H1 (cell line): ENCODE data around the gene ACSF2.

Source experiments
- CHD1 ChIP-seq: IDR thresholded peaks from 2 replicates; pipeline ENCODE4 v1.6.1; 2012; ENCODE audit warnings: low read depth, low read length, improper control_type of control experiment
- TBP ChIP-seq: IDR thresholded peaks from 2 replicates; pipeline ENCODE4 v1.6.1; 2011; ENCODE audit warnings: low read depth, low read length, improper control_type of control experiment
- TF ChIP-seq, protein P1 (sequence below): IDR thresholded peaks from 2 replicates; pipeline ENCODE4 v1.6.1; 2012; ENCODE audit warnings: inconsistent platforms
- TF ChIP-seq, protein P2 (sequence below), 3 experiments: IDR thresholded peaks; 1 replicate in 2 of 3; 2 replicates in 1 of 3; pipeline versions ENCODE4 v1.5.1 to v1.6.1; 2011; ENCODE audit warnings: low read length in 3 of 3, mild to moderate bottlenecking in 3 of 3, inconsistent platforms in 2 of 3, low read depth in 1 of 3, moderate library complexity in 1 of 3; ENCODE audit not compliant: insufficient read depth in 1 of 3; ENCODE audit errors: control extremely low read depth in 1 of 3

DNA sequence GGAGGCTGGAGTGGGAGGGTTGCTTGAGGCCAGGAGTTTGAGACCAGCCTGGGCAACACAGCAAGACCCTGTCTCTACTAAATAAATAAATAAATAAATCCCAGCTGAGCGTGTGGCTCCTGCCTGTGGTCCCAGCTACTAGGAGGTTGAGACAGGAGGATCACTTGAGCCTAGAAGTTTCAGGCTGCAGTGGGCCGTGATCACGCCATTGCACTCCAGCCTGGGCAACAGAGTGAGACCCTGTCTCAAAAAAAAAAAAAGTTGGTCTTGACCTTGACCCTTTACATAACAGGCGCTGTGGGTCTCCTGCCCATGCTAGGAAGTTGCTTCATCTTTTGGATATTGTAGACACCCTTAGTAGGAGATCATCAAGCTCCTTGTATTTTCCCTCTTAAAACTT is 11.4 kb downstream of the ACSF2 start:
- TF ChIP-seq, protein P1, sequence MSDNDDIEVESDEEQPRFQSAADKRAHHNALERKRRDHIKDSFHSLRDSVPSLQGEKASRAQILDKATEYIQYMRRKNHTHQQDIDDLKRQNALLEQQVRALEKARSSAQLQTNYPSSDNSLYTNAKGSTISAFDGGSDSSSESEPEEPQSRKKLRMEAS = no peak
- TF ChIP-seq TBP (no peak), CHD1 (no peak)
- TF ChIP-seq, protein P2, sequence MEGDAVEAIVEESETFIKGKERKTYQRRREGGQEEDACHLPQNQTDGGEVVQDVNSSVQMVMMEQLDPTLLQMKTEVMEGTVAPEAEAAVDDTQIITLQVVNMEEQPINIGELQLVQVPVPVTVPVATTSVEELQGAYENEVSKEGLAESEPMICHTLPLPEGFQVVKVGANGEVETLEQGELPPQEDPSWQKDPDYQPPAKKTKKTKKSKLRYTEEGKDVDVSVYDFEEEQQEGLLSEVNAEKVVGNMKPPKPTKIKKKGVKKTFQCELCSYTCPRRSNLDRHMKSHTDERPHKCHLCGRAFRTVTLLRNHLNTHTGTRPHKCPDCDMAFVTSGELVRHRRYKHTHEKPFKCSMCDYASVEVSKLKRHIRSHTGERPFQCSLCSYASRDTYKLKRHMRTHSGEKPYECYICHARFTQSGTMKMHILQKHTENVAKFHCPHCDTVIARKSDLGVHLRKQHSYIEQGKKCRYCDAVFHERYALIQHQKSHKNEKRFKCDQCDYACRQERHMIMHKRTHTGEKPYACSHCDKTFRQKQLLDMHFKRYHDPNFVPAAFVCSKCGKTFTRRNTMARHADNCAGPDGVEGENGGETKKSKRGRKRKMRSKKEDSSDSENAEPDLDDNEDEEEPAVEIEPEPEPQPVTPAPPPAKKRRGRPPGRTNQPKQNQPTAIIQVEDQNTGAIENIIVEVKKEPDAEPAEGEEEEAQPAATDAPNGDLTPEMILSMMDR (IDR thresholded peaks at IDR 0.05; ENCODE audit: control extremely low read depth in 1 of 3, insufficient read depth in 1 of 3, low read depth in 1 of 3, low read length in 3 of 3) = no peak
